Upper lobe of left lung (tissue), 6 donors: ENCODE data around the gene PLCXD1. TPM values are rescaled to one million over a fixed set of nuclear protein-coding genes. Genes with fewer than 3 reads are reported as not detected.
"Not testable (repeated sequence)": the region's sequence is repeated elsewhere in the genome, so short reads cannot be mapped to it uniquely, and the experiment has no call there.

Source experiments
- ATAC-seq, 2 donors: fragments of 200-7000 bp; cut with Tn5 transposase; one replicate each; pipeline ENCODE4 v1.9.1; 2022; ENCODE audit warnings: mild to moderate bottlenecking in 2 of 2, moderate library complexity in 2 of 2; ENCODE audit not compliant: low FRiP score in 2 of 2
- DNase-seq, 2 donors: peaks; one replicate each; pipeline ENCODE4 v3.0.0-alpha.2; 2019 to 2020
- H3K27ac ChIP-seq, 4 donors: fragments of 200-600 bp; sonication (generic); one replicate each; pipeline ENCODE4 v1.5.1; 2016 to 2019
- H3K27me3 ChIP-seq, 4 donors: fragments of 200-600 bp; sonication (generic); one replicate each; pipeline ENCODE4 v1.5.1; 2017 to 2019
- H3K36me3 ChIP-seq, 4 donors: fragments of 200-600 bp; sonication (generic); one replicate each; pipeline ENCODE4 v1.5.1; 2016 to 2019
- H3K4me1 ChIP-seq, 4 donors: fragments of 200-600 bp; sonication (generic); one replicate each; pipeline ENCODE4 v1.5.1; 2018 to 2019
- H3K4me3 ChIP-seq, 4 donors: fragments of 200-600 bp; sonication (generic); one replicate each; pipeline ENCODE4 v1.5.1; 2017 to 2019; ENCODE audit warnings: mild to moderate bottlenecking in 2 of 4, moderate library complexity in 1 of 4
- H3K9me3 ChIP-seq, 4 donors: fragments of 200-600 bp; sonication (generic); one replicate each; pipeline ENCODE4 v1.5.1; 2018 to 2019
- CTCF ChIP-seq, 6 experiments: fragments of 450-650 bp in 4 of 6; fragments of 200-600 bp in 2 of 6; sonication (generic) in 2 of 6; IDR thresholded peaks; one replicate each; pipeline ENCODE4 v1.5.1; 2016 to 2019; ENCODE audit warnings: antibody characterized with exemption in 6 of 6
- EP300 ChIP-seq, 4 donors: sonication (generic); formaldehyde crosslinking; IDR thresholded peaks; one replicate each; pipeline ENCODE4 v1.5.1; 2017; ENCODE audit warnings: antibody characterized with exemption in 4 of 4, control low read depth in 2 of 4
- POLR2A ChIP-seq, 4 donors: fragments of 450-650 bp; IDR thresholded peaks; one replicate each; pipeline ENCODE4 v1.5.1; 2016 to 2017; ENCODE audit warnings: antibody characterized with exemption in 4 of 4, mild to moderate bottlenecking in 2 of 4
- POLR2AphosphoS5 ChIP-seq, 2 donors: sonication (generic); formaldehyde crosslinking; IDR thresholded peaks; one replicate each; pipeline ENCODE4 v1.5.1; 2017; ENCODE audit warnings: antibody characterized with exemption in 2 of 2
- WGBS, 2 donors: methylation state at CpG; one replicate each; pipeline ENCODE4 v1.1.5; 2017 to 2018; 5-methylcytosine and 5-hydroxymethylcytosine counted together
- total RNA-seq, 6 donors: library from RNA; depleted of rRNA in 4 of 6; stranded (reverse); fragments of >200 nt in 4 of 6; gene quantifications; one replicate each; pipeline versions ENCODE4 v1.1.0 to v1.2.1, GENCODE V29; 2016 to 2021
- donor health status: DM: no; HTN: no; CAD: no; lungs with moderate emphysema.
- donor health status: DM: no; HTN: yes; CAD: no; lungs with severe emphysema.

Gene PLCXD1
- total RNA-seq, 6 donors from 2014 or later: 7.8 to 75.4 (median 19.2) TPM

GRCh38 chrX:329291-329910 is 48.2 kb downstream of the PLCXD1 start:
- Histone ChIP-seq H3K4me1 (peaks cover 7 to 14% (median 8%) of the 10 kb centered on the region in 4 donors), H3K36me3 (peaks cover 0 to 17% (median 4%) of the 10 kb centered on the region in 4 donors), H3K4me3 (no peak overlapping the region), H3K9me3 (no peaks in the 10 kb centered on the region), H3K27ac (no peak overlapping the region), H3K27me3 (peaks cover 0 to 15% (median 5%) of the 10 kb centered on the region in 4 donors)
- WGBS, 2 donors: 95% methylated on average over 14 of the region's 23 CpGs; no CpG with 5 or more reads in 1 of the 2 donors
- ATAC-seq (no peak), DNase-seq (peak in 1 of 2 donors; percentile 37)
- no peak for TF ChIP-seq EP300 (IDR thresholded peaks at IDR 0.05)
- TF ChIP-seq POLR2A (IDR thresholded peaks at IDR 0.05): no peak

- Histone ChIP-seq H3K27me3 (peaks cover 0 to 15% (median 5%) of the 10 kb centered on the region in 4 donors), H3K4me1 (peaks cover 7 to 14% (median 8%) of the 10 kb centered on the region in 4 donors), H3K36me3 (peaks cover 0 to 17% (median 4%) of the 10 kb centered on the region in 4 donors)
- H3K9me3 ChIP-seq, ATAC-seq, H3K27ac ChIP-seq, H3K4me3 ChIP-seq: not testable (repeated sequence)
- DNase-seq: peak in 1 of 2 donors; percentile 58
- 84 to 89% methylated on average over 20 to 22 of the region's 29 CpGs for WGBS, 2 donors
These were observed 49.1 kb downstream of the PLCXD1 start for GRCh38 chrX:330141-330725.

- no peak for TF ChIP-seq EP300 (IDR thresholded peaks at IDR 0.05)
- TF ChIP-seq POLR2AphosphoS5 (IDR thresholded peaks at IDR 0.05): no peak
- no peak for TF ChIP-seq POLR2A (IDR thresholded peaks at IDR 0.05)
- no peak for TF ChIP-seq CTCF (IDR thresholded peaks at IDR 0.05)
- Histone ChIP-seq H3K4me3 (peak overlapping the region in 1 of 4 donors; percentile 18), H3K36me3 (peaks cover 0 to 17% (median 4%) of the 10 kb centered on the region in 4 donors)
These were observed 49.6 kb downstream of the PLCXD1 start for GRCh38 chrX:330726-331150.

GRCh38 chrX:331151-331824 is 50.1 kb downstream of the PLCXD1 start:
- Histone ChIP-seq H3K4me3 (peak overlapping the region in 2 of 4 donors; percentile 6 to 18), H3K36me3 (peaks cover 0 to 17% (median 4%) of the 10 kb centered on the region in 4 donors), H3K27me3 (peaks cover 0 to 15% (median 5%) of the 10 kb centered on the region in 4 donors), H3K27ac (no peak overlapping the region), H3K9me3 (no peaks in the 10 kb centered on the region), H3K4me1 (peaks cover 7 to 14% (median 8%) of the 10 kb centered on the region in 4 donors)
- WGBS, 2 donors: 18 to 23% methylated on average over 11 to 17 of the region's 51 CpGs
- ATAC-seq (peak in 1 of 2 donors; percentile 67), DNase-seq (peak in 1 of 2 donors; percentile 85)
- TF ChIP-seq POLR2A (IDR thresholded peaks at IDR 0.05) (no peak), EP300 (IDR thresholded peaks at IDR 0.05) (no peak)

More at GRCh38 chrX:330726-331150, 49.6 kb downstream of the PLCXD1 start:
- Histone ChIP-seq H3K27ac (no peak overlapping the region), H3K4me1 (peaks cover 7 to 14% (median 8%) of the 10 kb centered on the region in 4 donors), H3K9me3 (no peaks in the 10 kb centered on the region), H3K27me3 (peaks cover 0 to 15% (median 5%) of the 10 kb centered on the region in 4 donors)
- 0% methylated on average over 7 of the region's 28 CpGs; no CpG with 5 or more reads in 1 of the 2 donors for WGBS, 2 donors
- ATAC-seq (no peak), DNase-seq (no peak)

GRCh38 chrX:331825-332495 is 50.8 kb downstream of the PLCXD1 start:
- Histone ChIP-seq H3K4me3 (peak overlapping the region in 1 of 4 donors; percentile 18), H3K36me3 (peaks cover 0 to 17% (median 4%) of the 10 kb centered on the region in 4 donors), H3K27ac (no peak overlapping the region), H3K9me3 (no peaks in the 10 kb centered on the region), H3K4me1 (peaks cover 7 to 14% (median 8%) of the 10 kb centered on the region in 4 donors), H3K27me3 (peaks cover 0 to 15% (median 5%) of the 10 kb centered on the region in 4 donors)
- TF ChIP-seq POLR2AphosphoS5 (IDR thresholded peaks at IDR 0.05): no peak
- no peak for TF ChIP-seq EP300 (IDR thresholded peaks at IDR 0.05)
- TF ChIP-seq CTCF (IDR thresholded peaks at IDR 0.05): no peak
- TF ChIP-seq POLR2A (IDR thresholded peaks at IDR 0.05): no peak
- DNase-seq (peak in 1 of 2 donors; percentile 78), ATAC-seq (no peak)
- 43 to 65% methylated on average over 19 to 28 of the region's 35 CpGs for WGBS, 2 donors
